ENCODE measurements around the gene ZDHHC24. TPM values are rescaled to one million over a fixed set of nuclear protein-coding genes. Genes with fewer than 3 reads are reported as not detected.

Gene ZDHHC24, protein sequence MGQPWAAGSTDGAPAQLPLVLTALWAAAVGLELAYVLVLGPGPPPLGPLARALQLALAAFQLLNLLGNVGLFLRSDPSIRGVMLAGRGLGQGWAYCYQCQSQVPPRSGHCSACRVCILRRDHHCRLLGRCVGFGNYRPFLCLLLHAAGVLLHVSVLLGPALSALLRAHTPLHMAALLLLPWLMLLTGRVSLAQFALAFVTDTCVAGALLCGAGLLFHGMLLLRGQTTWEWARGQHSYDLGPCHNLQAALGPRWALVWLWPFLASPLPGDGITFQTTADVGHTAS
- total RNA-seq, result 10 to 100 TPM in 2 of 4 donors, 1 to 10 TPM in 2; 5.9 to 12.1 (median 10.4) TPM

DNA sequence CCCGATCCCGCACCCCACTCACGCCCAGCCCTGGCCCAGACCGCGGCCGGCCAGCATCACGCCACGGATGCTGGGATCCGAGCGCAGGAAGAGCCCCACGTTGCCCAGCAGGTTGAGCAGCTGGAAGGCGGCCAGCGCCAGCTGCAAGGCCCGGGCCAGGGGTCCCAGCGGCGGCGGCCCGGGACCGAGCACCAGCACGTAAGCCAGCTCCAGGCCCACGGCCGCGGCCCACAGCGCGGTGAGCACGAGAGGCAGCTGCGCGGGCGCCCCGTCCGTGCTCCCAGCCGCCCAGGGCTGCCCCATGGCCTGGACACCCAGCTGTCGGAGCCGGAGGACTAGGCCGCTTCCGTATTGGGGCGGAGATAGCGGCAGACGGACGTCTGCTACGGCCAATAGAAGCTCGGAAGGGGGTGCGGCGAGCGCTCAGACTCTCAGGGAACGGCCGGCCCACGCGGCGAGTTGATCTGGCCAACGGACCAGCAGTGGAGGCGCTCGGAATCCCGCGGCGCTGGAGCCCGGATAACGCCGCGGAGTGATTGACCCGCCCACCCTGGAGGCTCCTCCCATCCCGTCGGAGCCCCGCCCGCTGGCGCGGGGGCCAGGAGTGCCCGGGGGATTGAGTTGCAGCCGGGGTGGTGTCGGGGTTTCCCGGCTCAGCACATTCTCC, at the start of gene ZDHHC24:
TSS of gene ZDHHC24 (minus strand) at position 348 of the 667 bp plus-strand sequence. CDS start at position 303, 45 bp downstream.
- Histone ChIP-seq H3K4me1 (peaks cover 3 to 58% (median 18%) of the 10 kb centered on the region in 3 donors), H3K4me3 (peak within 1 kb of the TSS; percentile 84 to 91), H3K36me3 (peaks cover 0 to 30% of the 10 kb centered on the region in 2 donors), H3K9me3 (no peaks in the 10 kb centered on the region), H3K27ac (peak within 1 kb of the TSS; percentile 57 to 87 (median 84)), H3K27me3 (no peaks in the 10 kb centered on the region)
- WGBS, 2 donors (ENCODE audit: low coverage in 1 of 2), result 0% methylated on average over 1 of the region's 71 CpGs; no CpG with 5 or more reads in 1 of the 2 donors
- no peak for TF ChIP-seq EP300 (IDR thresholded peaks at IDR 0.05)
- TF ChIP-seq, protein P1, sequence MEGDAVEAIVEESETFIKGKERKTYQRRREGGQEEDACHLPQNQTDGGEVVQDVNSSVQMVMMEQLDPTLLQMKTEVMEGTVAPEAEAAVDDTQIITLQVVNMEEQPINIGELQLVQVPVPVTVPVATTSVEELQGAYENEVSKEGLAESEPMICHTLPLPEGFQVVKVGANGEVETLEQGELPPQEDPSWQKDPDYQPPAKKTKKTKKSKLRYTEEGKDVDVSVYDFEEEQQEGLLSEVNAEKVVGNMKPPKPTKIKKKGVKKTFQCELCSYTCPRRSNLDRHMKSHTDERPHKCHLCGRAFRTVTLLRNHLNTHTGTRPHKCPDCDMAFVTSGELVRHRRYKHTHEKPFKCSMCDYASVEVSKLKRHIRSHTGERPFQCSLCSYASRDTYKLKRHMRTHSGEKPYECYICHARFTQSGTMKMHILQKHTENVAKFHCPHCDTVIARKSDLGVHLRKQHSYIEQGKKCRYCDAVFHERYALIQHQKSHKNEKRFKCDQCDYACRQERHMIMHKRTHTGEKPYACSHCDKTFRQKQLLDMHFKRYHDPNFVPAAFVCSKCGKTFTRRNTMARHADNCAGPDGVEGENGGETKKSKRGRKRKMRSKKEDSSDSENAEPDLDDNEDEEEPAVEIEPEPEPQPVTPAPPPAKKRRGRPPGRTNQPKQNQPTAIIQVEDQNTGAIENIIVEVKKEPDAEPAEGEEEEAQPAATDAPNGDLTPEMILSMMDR (IDR thresholded peaks at IDR 0.05), result no peak
- peak; percentile 54 to 59 for TF ChIP-seq POLR2A (IDR thresholded peaks at IDR 0.05)
- peak; percentile 71 for TF ChIP-seq POLR2AphosphoS5 (IDR thresholded peaks at IDR 0.05)
- peak; percentile 97 for ATAC-seq

DNA sequence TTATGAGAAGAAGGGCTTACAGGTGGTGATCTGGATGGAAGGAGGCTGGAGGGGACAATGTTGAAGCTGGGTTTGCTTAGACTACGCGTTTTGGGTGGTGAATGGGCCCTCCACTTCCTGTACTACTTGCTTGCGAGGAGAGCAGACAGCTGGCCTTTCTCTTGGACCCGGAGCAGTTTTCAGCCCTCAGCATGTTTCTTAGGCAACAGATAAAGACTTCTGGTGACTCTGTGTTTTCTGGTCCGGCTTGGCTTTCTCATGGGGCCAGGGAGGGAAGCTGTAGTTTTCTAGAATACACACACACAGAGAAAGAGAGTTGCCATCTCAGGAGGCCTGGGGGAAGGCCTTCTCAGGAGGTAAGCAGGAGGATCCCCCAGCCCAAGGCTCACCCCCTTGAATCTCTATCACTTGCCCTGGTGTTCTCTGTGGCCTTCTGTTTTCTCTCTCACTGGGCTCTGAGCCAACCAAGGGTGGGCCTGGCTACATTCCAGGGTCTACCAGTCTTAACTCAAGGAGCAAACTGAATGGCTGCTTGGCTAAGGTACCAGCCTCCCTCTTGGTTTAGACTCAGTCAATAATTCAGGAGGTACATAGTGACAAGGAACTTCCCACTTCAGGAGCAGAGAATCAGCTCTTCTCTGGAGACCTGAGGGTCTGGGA, 49.5 kb upstream of the ZDHHC24 start:
- Histone ChIP-seq H3K27me3 (no peaks in the 10 kb centered on the region), H3K4me3 (no peak overlapping the region), H3K9me3 (no peaks in the 10 kb centered on the region), H3K36me3 (peaks cover 0 to 16% of the 10 kb centered on the region in 2 donors), H3K27ac (peak overlapping the region in 3 of 4 donors; percentile 64 to 70 (median 67)), H3K4me1 (peaks cover 0 to 45% (median 32%) of the 10 kb centered on the region in 3 donors)
- 21 to 29% methylated on average over 4 of the region's 5 CpGs for WGBS, 2 donors (ENCODE audit: low coverage in 1 of 2)
- ATAC-seq, result no peak
- TF ChIP-seq, protein P1 (IDR thresholded peaks at IDR 0.05), result no peak
- TF ChIP-seq POLR2AphosphoS5 (IDR thresholded peaks at IDR 0.05), result no peak

DNA sequence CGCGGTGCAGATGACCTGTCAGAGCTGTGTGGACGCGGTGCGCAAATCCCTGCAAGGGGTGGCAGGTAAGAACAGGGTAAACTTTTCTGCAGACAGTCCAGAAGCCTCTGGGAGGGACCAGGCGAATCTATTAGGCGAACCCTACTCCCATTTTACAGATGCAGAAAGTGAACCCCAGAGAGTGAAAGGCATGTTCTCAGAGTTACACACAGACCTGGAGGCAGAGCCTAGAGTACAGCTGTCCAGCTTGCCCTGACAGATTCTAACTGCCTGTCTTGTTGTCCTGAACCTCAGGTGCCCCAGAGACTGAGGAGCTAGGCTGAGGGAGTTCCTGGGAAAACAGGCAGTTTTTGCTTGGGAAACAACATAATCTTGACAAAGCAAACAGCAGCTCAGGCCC, 47.8 kb upstream of the ZDHHC24 start:
- WGBS, 2 donors (ENCODE audit: low coverage in 1 of 2), result 49% methylated on average over 7 of the region's 7 CpGs; no CpG with 5 or more reads in 1 of the 2 donors
- H3K36me3 ChIP-seq, result no peaks in the 10 kb centered on the region
- peak overlapping the region; percentile 65 to 88 (median 87) for H3K27ac ChIP-seq
- H3K9me3 ChIP-seq, result no peaks in the 10 kb centered on the region
- H3K4me1 ChIP-seq, result peaks cover 0 to 45% (median 32%) of the 10 kb centered on the region in 3 donors
- no peak for ATAC-seq
- TF ChIP-seq POLR2A (IDR thresholded peaks at IDR 0.05) (no peak), POLR2AphosphoS5 (IDR thresholded peaks at IDR 0.05) (no peak), EP300 (IDR thresholded peaks at IDR 0.05) (no peak)
- TF ChIP-seq, protein P1 (IDR thresholded peaks at IDR 0.05), result no peak
- peak overlapping the region; percentile 61 to 72 for H3K4me3 ChIP-seq
- no peaks in the 10 kb centered on the region for H3K27me3 ChIP-seq

DNA sequence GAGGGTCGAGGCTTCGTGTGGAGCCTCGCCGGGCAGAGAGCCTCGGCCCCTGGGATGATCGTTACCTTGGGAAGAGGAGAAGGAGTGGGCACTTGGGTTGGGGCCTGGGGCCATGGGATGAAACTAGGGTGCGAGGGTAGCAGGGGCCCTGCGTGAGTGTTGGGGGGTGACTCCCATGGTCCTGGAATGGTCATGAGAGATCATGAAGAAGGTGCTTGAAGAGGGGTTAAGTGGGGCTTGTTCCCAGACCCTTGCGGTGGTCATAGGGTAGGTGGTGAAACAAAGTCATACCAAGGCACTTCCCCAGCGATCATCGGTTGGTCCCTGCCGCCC, 47.4 kb upstream of the ZDHHC24 start:
- Histone ChIP-seq H3K4me3 (peak overlapping the region; percentile 61 to 72), H3K27ac (peak overlapping the region; percentile 65 to 88 (median 87)), H3K36me3 (no peaks in the 10 kb centered on the region), H3K27me3 (no peaks in the 10 kb centered on the region), H3K9me3 (no peaks in the 10 kb centered on the region), H3K4me1 (peaks cover 0 to 45% (median 32%) of the 10 kb centered on the region in 3 donors)
- no peak for ATAC-seq
- WGBS, 2 donors (ENCODE audit: low coverage in 1 of 2), result 20% methylated on average over 4 of the region's 12 CpGs; no CpG with 5 or more reads in 1 of the 2 donors
- TF ChIP-seq POLR2A (IDR thresholded peaks at IDR 0.05) (no peak), POLR2AphosphoS5 (IDR thresholded peaks at IDR 0.05) (no peak), EP300 (IDR thresholded peaks at IDR 0.05) (no peak)
- TF ChIP-seq, protein P1 (IDR thresholded peaks at IDR 0.05), result no peak

Measured in gastroesophageal sphincter (tissue), 4 donors.